Calu3 (cell line): ENCODE results near the gene MYO5A. TPM values are rescaled to one million over a fixed set of nuclear protein-coding genes. Genes with fewer than 3 reads are reported as not detected.

ENCODE experiments used
- BruUV-seq: library from RNA; stranded (reverse); fragments of 400-500 nt; replicated peaks from 2 replicates; lab custom pipeline; 2021; lab: Mats Ljungman, UMichigan
- CTCF ChIA-PET: fragments of 300-600 bp; sonication (Branson Sonifier 250); formaldehyde crosslinking; loops from one replicate; lab custom pipeline; 2022; ENCODE audit warnings: antibody characterized with exemption; lab: Charles Lee
- DNase-seq: peaks from one replicate; pipeline ENCODE4 v3.0.0; 2022
- H3K27ac Mint-ChIP-seq: one replicate; pipeline ENCODE4 v1.8.0; 2022; ENCODE audit warnings: mixed read lengths; ENCODE audit not compliant: unreplicated experiment
- H3K27me3 Mint-ChIP-seq: one replicate; pipeline ENCODE4 v1.8.0; 2022; ENCODE audit warnings: mixed read lengths; ENCODE audit not compliant: unreplicated experiment
- H3K36me3 Mint-ChIP-seq: one replicate; pipeline ENCODE4 v1.8.0; 2022; ENCODE audit warnings: mild to moderate bottlenecking, moderate library complexity, mixed read lengths; ENCODE audit not compliant: insufficient read depth, unreplicated experiment
- H3K4me1 Mint-ChIP-seq: one replicate; pipeline ENCODE4 v1.8.0; 2022; ENCODE audit warnings: mild to moderate bottlenecking, low read depth, mixed read lengths; ENCODE audit not compliant: unreplicated experiment
- H3K4me3 Mint-ChIP-seq: one replicate; pipeline ENCODE4 v1.8.0; 2022; ENCODE audit warnings: mild to moderate bottlenecking, low read depth, moderate library complexity, mixed read lengths; ENCODE audit not compliant: unreplicated experiment
- H3K9me3 Mint-ChIP-seq: one replicate; pipeline ENCODE4 v1.8.0; 2022; ENCODE audit warnings: low read depth, mixed read lengths; ENCODE audit not compliant: unreplicated experiment
- intact Hi-C: fragments of 100-400 bp; cut with micrococcal nuclease; formaldehyde crosslinking; loops from one replicate; pipeline ENCODE4 v1.10.0; 2022; ENCODE audit not compliant: unreplicated experiment
- total RNA-seq: library from RNA; stranded (reverse); gene quantifications from 2 replicates; pipeline ENCODE4 v1.2.3, GENCODE V29; 2022
- TF ChIP-seq, protein P1 (sequence below): fragments of 200-600 bp; IDR thresholded peaks from one replicate; pipeline ENCODE4 v1.8.0; 2022; ENCODE audit warnings: antibody characterized with exemption; ENCODE audit not compliant: unreplicated experiment

MYO5A gene
- total RNA-seq, 1 experiment from 2014 or later, result 6.1 TPM

GRCh38 chr15:52338891-52339290 is 189.8 kb downstream of the MYO5A start:
- Mint-ChIP-seq H3K4me3 (no peak overlapping the region), H3K27ac (no peak overlapping the region), H3K36me3 (no peaks in the 10 kb centered on the region), H3K4me1 (peaks cover 23% of the 10 kb centered on the region), H3K27me3 (no peaks in the 10 kb centered on the region), H3K9me3 (no peaks in the 10 kb centered on the region)
- TF ChIP-seq, protein P1, sequence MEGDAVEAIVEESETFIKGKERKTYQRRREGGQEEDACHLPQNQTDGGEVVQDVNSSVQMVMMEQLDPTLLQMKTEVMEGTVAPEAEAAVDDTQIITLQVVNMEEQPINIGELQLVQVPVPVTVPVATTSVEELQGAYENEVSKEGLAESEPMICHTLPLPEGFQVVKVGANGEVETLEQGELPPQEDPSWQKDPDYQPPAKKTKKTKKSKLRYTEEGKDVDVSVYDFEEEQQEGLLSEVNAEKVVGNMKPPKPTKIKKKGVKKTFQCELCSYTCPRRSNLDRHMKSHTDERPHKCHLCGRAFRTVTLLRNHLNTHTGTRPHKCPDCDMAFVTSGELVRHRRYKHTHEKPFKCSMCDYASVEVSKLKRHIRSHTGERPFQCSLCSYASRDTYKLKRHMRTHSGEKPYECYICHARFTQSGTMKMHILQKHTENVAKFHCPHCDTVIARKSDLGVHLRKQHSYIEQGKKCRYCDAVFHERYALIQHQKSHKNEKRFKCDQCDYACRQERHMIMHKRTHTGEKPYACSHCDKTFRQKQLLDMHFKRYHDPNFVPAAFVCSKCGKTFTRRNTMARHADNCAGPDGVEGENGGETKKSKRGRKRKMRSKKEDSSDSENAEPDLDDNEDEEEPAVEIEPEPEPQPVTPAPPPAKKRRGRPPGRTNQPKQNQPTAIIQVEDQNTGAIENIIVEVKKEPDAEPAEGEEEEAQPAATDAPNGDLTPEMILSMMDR, result no peak
- DNase-seq, result no peak
- BruUV-seq, result no TSS peak
- CTCF ChIA-PET, result no interaction called here
- intact Hi-C loops, result no loop called here

GRCh38 chr15:52338058-52338457 is 190.6 kb downstream of the MYO5A start:
- H3K9me3 Mint-ChIP-seq, result no peaks in the 10 kb centered on the region
- TF ChIP-seq, protein P1, result no peak
- intact Hi-C loops, result no loop called here
- DNase-seq, result no peak
- BruUV-seq, result no TSS peak
- CTCF ChIA-PET, result no interaction called here
- H3K36me3 Mint-ChIP-seq, result no peaks in the 10 kb centered on the region
- no peak overlapping the region for H3K4me3 Mint-ChIP-seq
- H3K27me3 Mint-ChIP-seq, result no peaks in the 10 kb centered on the region
- no peak overlapping the region for H3K27ac Mint-ChIP-seq
- peaks cover 23% of the 10 kb centered on the region for H3K4me1 Mint-ChIP-seq

GRCh38 chr15:52337198-52337853 is 191.4 kb downstream of the MYO5A start:
- CTCF ChIA-PET, result interaction anchor here (0.6 to 1.1 kb wide), 2 partner anchors 82 to 381 kb away, joined by 6 to 9 read pairs; no protein-coding TSS in a partner anchor
- TF ChIP-seq, protein P1, result no peak
- Mint-ChIP-seq H3K36me3 (no peaks in the 10 kb centered on the region), H3K9me3 (no peaks in the 10 kb centered on the region), H3K4me3 (no peak overlapping the region), H3K27ac (peak overlapping the region; percentile 37), H3K4me1 (peaks cover 23% of the 10 kb centered on the region), H3K27me3 (no peaks in the 10 kb centered on the region)
- no TSS peak for BruUV-seq
- intact Hi-C loops, result loop anchor here (2.0 kb wide), 1 partner anchor 81 kb away; no protein-coding TSS in a partner anchor
- no peak for DNase-seq

- no peak for DNase-seq
- CTCF ChIA-PET, result interaction anchor here (1.1 kb wide), 1 partner anchor 81 kb away, joined by 9 read pairs; no protein-coding TSS in a partner anchor
- H3K4me3 Mint-ChIP-seq, result no peak overlapping the region
- BruUV-seq, result no TSS peak
- TF ChIP-seq, protein P1, result no peak
- no peaks in the 10 kb centered on the region for H3K27me3 Mint-ChIP-seq
- no peaks in the 10 kb centered on the region for H3K36me3 Mint-ChIP-seq
- peaks cover 27% of the 10 kb centered on the region for H3K4me1 Mint-ChIP-seq
- intact Hi-C loops, result loop anchor here (2.0 kb wide), 1 partner anchor 80 kb away; no protein-coding TSS in a partner anchor
- no peaks in the 10 kb centered on the region for H3K9me3 Mint-ChIP-seq
- H3K27ac Mint-ChIP-seq, result no peak overlapping the region
These were observed 192.2 kb downstream of the MYO5A start for GRCh38 chr15:52336529-52336928.
